Mammary epithelial cell (primary cell): ENCODE results near the gene GRXCR2.

ENCODE experiments used
- EZH2 ChIP-seq: IDR thresholded peaks from 2 replicates; pipeline ENCODE4 v1.6.1; 2012; ENCODE audit warnings: low read length, inconsistent platforms, borderline replicate concordance
- TF ChIP-seq, protein P1 (sequence below), 2 donors: IDR thresholded peaks in 1 of 2; conservative IDR thresholded peaks in 1 of 2; 2 replicates each; pipeline ENCODE4 v1.5.1; 2011 to 2012; ENCODE audit warnings: inconsistent platforms in 2 of 2, low read length in 2 of 2, mild to moderate bottlenecking in 2 of 2, control low read depth in 1 of 2, low read depth in 1 of 2; ENCODE audit not compliant: insufficient read depth in 1 of 2; ENCODE audit errors: extremely low read depth in 1 of 2

DNA sequence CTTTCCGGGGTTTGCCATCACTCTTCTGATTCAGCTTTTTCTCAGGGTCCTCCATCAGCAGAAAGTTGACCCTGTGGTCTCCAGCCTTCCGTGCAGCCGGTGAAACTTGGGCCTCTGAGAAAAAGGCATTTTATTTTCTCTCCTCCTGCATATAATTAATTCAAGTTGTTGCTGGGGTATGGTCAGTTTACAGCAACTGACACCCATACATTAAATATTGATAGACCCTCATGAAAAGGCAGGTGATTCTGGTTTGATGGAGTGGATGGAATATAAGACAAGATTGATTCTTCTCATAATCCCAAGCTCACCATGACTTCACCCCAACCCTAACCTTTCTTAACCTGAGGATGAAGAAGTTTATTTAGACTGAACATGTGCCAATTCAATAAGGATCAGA is at the start of gene GRXCR2:
- TF ChIP-seq, protein P1, sequence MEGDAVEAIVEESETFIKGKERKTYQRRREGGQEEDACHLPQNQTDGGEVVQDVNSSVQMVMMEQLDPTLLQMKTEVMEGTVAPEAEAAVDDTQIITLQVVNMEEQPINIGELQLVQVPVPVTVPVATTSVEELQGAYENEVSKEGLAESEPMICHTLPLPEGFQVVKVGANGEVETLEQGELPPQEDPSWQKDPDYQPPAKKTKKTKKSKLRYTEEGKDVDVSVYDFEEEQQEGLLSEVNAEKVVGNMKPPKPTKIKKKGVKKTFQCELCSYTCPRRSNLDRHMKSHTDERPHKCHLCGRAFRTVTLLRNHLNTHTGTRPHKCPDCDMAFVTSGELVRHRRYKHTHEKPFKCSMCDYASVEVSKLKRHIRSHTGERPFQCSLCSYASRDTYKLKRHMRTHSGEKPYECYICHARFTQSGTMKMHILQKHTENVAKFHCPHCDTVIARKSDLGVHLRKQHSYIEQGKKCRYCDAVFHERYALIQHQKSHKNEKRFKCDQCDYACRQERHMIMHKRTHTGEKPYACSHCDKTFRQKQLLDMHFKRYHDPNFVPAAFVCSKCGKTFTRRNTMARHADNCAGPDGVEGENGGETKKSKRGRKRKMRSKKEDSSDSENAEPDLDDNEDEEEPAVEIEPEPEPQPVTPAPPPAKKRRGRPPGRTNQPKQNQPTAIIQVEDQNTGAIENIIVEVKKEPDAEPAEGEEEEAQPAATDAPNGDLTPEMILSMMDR (conservative IDR thresholded peaks at IDR 0.05 in 1 of 2, IDR thresholded peaks at IDR 0.05 in 1 of 2; ENCODE audit: extremely low read depth in 1 of 2, insufficient read depth in 1 of 2, low read depth in 1 of 2, low read length in 2 of 2) = no peak
- no peak for TF ChIP-seq EZH2
